Measurements from ENCODE around the gene ADARB2.

The ADARB2 gene

DNA sequence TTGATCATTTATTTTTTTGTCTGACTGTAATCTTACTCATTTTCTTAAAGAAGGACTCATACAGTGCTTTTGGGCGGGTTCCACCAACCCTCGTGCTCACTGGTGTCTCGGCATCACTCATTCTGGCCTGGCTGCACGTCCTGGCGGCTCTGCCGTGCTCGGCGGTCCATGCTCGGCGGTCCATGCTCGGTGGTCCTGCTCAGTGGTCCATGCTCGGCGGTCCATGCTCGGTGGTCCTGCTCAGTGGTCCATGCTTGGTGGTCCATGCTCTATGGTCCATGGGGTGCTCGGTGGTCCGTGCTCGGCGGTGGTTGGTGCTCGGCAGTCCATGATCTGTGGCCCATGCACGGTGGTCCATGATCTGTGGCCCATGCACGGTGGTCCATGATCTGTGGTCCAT, 608.7 kb downstream of the ADARB2 start:
- Histone ChIP-seq H3K4me3 (ENCODE audit: low read length) (no peak overlapping the region), H3K9me2 (replicated peaks; ENCODE audit: control insufficient read depth, low read length) (no peaks in the 10 kb centered on the region), H3K79me2 (ENCODE audit: control insufficient read depth, low read length) (no peaks in the 10 kb centered on the region), H3F3A (ENCODE audit: control insufficient read depth, insufficient read depth) (no peaks in the 10 kb centered on the region), H3K9me3 (ENCODE audit: control insufficient read depth, insufficient read depth, low read length) (no peaks in the 10 kb centered on the region), H3K36me3 (ENCODE audit: control insufficient read depth, low read length) (peaks cover 53% of the 10 kb centered on the region), H3K4me1 (ENCODE audit: control insufficient read depth, low read length) (no peaks in the 10 kb centered on the region), H3K4me2 (ENCODE audit: low read length) (no peak overlapping the region), H4K20me1 (ENCODE audit: control insufficient read depth, insufficient read depth, low read depth, low read length) (no peaks in the 10 kb centered on the region; the same call in 1 of the 2 replicates), H3K27me3 (ENCODE audit: control insufficient read depth, low read length) (no peaks in the 10 kb centered on the region), H3K27ac (ENCODE audit: low read depth, low read length) (no peak overlapping the region)
- no peak for TF ChIP-seq EZH2phosphoT487 (IDR thresholded peaks at IDR 0.05; ENCODE audit: borderline replicate concordance, low read length)
- TF ChIP-seq, protein P1, sequence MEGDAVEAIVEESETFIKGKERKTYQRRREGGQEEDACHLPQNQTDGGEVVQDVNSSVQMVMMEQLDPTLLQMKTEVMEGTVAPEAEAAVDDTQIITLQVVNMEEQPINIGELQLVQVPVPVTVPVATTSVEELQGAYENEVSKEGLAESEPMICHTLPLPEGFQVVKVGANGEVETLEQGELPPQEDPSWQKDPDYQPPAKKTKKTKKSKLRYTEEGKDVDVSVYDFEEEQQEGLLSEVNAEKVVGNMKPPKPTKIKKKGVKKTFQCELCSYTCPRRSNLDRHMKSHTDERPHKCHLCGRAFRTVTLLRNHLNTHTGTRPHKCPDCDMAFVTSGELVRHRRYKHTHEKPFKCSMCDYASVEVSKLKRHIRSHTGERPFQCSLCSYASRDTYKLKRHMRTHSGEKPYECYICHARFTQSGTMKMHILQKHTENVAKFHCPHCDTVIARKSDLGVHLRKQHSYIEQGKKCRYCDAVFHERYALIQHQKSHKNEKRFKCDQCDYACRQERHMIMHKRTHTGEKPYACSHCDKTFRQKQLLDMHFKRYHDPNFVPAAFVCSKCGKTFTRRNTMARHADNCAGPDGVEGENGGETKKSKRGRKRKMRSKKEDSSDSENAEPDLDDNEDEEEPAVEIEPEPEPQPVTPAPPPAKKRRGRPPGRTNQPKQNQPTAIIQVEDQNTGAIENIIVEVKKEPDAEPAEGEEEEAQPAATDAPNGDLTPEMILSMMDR (IDR thresholded peaks at IDR 0.05; ENCODE audit: low read depth, low read length, poor library complexity, severe bottlenecking), result no peak

GRCh38 chr10:1128115-1128514, 609.2 kb downstream of the ADARB2 start:
- Histone ChIP-seq H3K36me3 (ENCODE audit: control insufficient read depth, low read length) (peaks cover 58% of the 10 kb centered on the region), H3F3A (ENCODE audit: control insufficient read depth, insufficient read depth) (no peaks in the 10 kb centered on the region), H3K4me2 (ENCODE audit: low read length) (no peak overlapping the region), H3K9me2 (replicated peaks; ENCODE audit: control insufficient read depth, low read length) (no peaks in the 10 kb centered on the region), H3K27me3 (ENCODE audit: control insufficient read depth, low read length) (no peaks in the 10 kb centered on the region), H3K9me3 (ENCODE audit: control insufficient read depth, insufficient read depth, low read length) (no peaks in the 10 kb centered on the region), H4K20me1 (ENCODE audit: control insufficient read depth, insufficient read depth, low read depth, low read length) (peaks cover 3% of the 10 kb centered on the region; the same call in 1 of the 2 replicates), H3K4me1 (ENCODE audit: control insufficient read depth, low read length) (no peaks in the 10 kb centered on the region), H3K79me2 (ENCODE audit: control insufficient read depth, low read length) (no peaks in the 10 kb centered on the region), H3K4me3 (ENCODE audit: low read length) (no peak overlapping the region), H3K27ac (ENCODE audit: low read depth, low read length) (no peak overlapping the region)
- TF ChIP-seq, protein P1 (IDR thresholded peaks at IDR 0.05; ENCODE audit: low read depth, low read length, poor library complexity, severe bottlenecking), result no peak
- no peak for TF ChIP-seq EZH2phosphoT487 (IDR thresholded peaks at IDR 0.05; ENCODE audit: borderline replicate concordance, low read length)

DNA sequence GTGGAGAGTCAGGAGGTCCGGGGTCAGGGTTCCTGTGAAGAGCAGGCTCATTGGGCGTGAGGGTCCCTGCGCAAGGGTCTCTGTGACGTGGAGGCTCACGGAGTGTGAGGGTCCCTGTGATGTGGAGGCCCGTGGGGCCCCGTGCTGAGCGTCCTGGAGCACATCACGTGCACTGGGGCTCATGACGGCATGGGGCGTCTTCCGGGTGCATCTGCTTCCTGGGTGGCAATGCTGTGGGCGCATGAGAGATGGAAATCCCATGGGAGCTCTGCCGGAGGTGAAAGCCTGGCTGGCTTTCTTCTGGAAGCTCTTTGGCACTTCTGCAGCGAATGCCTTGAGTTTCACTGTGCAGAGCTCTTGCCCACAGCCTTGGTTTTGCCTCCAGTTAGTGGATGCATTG, 609.7 kb downstream of the ADARB2 start:
- Histone ChIP-seq H3K9me2 (replicated peaks; ENCODE audit: control insufficient read depth, low read length) (no peaks in the 10 kb centered on the region), H3K9me3 (ENCODE audit: control insufficient read depth, insufficient read depth, low read length) (no peaks in the 10 kb centered on the region), H3K4me3 (ENCODE audit: low read length) (no peak overlapping the region), H3K4me1 (ENCODE audit: control insufficient read depth, low read length) (0 out of 2 replicates have a peak, but pooled peaks cover 4% of the 10 kb centered on the region), H3K79me2 (ENCODE audit: control insufficient read depth, low read length) (no peaks in the 10 kb centered on the region), H3F3A (ENCODE audit: control insufficient read depth, insufficient read depth) (no peaks in the 10 kb centered on the region), H3K27ac (ENCODE audit: low read depth, low read length) (no peak overlapping the region), H4K20me1 (ENCODE audit: control insufficient read depth, insufficient read depth, low read depth, low read length) (peaks cover 3% of the 10 kb centered on the region; the same call in 1 of the 2 replicates), H3K4me2 (ENCODE audit: low read length) (no peak overlapping the region), H3K27me3 (ENCODE audit: control insufficient read depth, low read length) (no peaks in the 10 kb centered on the region), H3K36me3 (ENCODE audit: control insufficient read depth, low read length) (peaks cover 60% of the 10 kb centered on the region)
- no peak for TF ChIP-seq EZH2phosphoT487 (IDR thresholded peaks at IDR 0.05; ENCODE audit: borderline replicate concordance, low read length)
- TF ChIP-seq, protein P1 (IDR thresholded peaks at IDR 0.05; ENCODE audit: low read depth, low read length, poor library complexity, severe bottlenecking), result no peak

Measured in DOHH2 (cell line).